HG02884 (cell line): ENCODE data around the gene SLC38A4.

ENCODE experiments used
- ATAC-seq: cut with Tn5 transposase; IDR thresholded peaks from one replicate; pipeline ENCODE4 v1.9.1; 2021; ENCODE audit warnings: mild to moderate bottlenecking, moderate library complexity; ENCODE audit not compliant: unreplicated experiment

SLC38A4 gene

GRCh38 chr12:46717159-46717558 lies 108.6 kb downstream of the SLC38A4 start:
- ATAC-seq: no peak
